Brain microvascular endothelial cell (primary cell): ENCODE data around the gene DLL4.

Experiments
- DNase-seq: peaks from one replicate; pipeline ENCODE4 v3.0.0-alpha.2; 2020
- H3K27ac ChIP-seq: fragments of 250-450 bp; sonication (Bioruptor Pico); 2 replicates; pipeline ENCODE4 v1.5.1; 2020; ENCODE audit warnings: mild to moderate bottlenecking, moderate library complexity
- H3K27me3 ChIP-seq: fragments of 250-450 bp; sonication (Bioruptor Pico); replicated peaks from 2 replicates; pipeline ENCODE4 v1.5.1; 2020; ENCODE audit warnings: mild to moderate bottlenecking
- H3K36me3 ChIP-seq: fragments of 250-450 bp; sonication (Bioruptor Pico); replicated peaks from 2 replicates; pipeline ENCODE4 v1.5.1; 2020; ENCODE audit warnings: mild to moderate bottlenecking
- H3K4me3 ChIP-seq: 2 replicates; pipeline ENCODE4 v1.5.1; 2011; ENCODE audit warnings: low read depth, mild to moderate bottlenecking, control low read depth, low read length, moderate library complexity
- in situ Hi-C: cut with HindIII; loops from 2 replicates; pipeline ENCODE4 v1.10.0; 2017; ENCODE audit warnings: low sequenced_read_pairs, low pct_ligation_motif_present
- TF ChIP-seq, protein P1 (sequence below): IDR thresholded peaks from 2 replicates; pipeline ENCODE4 v1.5.1; 2011; ENCODE audit warnings: low read depth, mild to moderate bottlenecking, moderate library complexity, low read length, control low read depth, inconsistent platforms; ENCODE audit errors: missing control alignments

DLL4 gene

DNA sequence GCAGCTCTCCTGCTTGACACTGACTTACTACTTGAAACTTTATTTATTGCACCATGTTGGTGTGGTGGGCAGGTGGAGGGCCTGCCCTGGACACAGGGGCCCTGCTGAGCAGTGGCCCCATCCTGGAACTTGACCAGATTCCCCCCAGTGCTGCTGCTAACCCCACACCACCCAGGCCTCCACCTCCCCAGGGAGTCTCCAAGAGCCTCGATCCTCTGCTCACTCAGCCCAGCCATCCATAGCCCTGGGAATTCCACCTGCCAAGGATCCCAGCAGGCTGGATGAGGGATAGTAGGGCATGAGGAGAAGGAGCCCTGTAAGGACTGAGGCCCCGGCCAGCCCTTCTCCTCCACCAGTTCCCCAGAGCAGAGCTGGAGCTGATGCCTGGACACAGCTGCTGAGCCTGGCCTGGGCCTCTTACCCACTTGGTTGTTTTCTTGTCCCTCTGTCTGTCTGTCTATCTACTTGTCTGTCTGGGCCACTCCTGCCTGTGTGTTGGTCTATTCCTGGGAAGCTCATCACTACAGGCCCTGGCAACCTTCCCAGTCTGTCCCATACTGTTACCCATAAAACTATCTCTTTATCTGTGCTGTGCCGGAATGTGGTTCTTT is 26.9 kb downstream of the DLL4 start:
- Histone ChIP-seq H3K27ac (no peak overlapping the region), H3K27me3 (no peaks in the 10 kb centered on the region), H3K36me3 (no peaks in the 10 kb centered on the region), H3K4me3 (no peak overlapping the region)
- in situ Hi-C loops, result no loop called here
- peak; percentile 29 for DNase-seq
- TF ChIP-seq, protein P1, sequence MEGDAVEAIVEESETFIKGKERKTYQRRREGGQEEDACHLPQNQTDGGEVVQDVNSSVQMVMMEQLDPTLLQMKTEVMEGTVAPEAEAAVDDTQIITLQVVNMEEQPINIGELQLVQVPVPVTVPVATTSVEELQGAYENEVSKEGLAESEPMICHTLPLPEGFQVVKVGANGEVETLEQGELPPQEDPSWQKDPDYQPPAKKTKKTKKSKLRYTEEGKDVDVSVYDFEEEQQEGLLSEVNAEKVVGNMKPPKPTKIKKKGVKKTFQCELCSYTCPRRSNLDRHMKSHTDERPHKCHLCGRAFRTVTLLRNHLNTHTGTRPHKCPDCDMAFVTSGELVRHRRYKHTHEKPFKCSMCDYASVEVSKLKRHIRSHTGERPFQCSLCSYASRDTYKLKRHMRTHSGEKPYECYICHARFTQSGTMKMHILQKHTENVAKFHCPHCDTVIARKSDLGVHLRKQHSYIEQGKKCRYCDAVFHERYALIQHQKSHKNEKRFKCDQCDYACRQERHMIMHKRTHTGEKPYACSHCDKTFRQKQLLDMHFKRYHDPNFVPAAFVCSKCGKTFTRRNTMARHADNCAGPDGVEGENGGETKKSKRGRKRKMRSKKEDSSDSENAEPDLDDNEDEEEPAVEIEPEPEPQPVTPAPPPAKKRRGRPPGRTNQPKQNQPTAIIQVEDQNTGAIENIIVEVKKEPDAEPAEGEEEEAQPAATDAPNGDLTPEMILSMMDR, result no peak

DNA sequence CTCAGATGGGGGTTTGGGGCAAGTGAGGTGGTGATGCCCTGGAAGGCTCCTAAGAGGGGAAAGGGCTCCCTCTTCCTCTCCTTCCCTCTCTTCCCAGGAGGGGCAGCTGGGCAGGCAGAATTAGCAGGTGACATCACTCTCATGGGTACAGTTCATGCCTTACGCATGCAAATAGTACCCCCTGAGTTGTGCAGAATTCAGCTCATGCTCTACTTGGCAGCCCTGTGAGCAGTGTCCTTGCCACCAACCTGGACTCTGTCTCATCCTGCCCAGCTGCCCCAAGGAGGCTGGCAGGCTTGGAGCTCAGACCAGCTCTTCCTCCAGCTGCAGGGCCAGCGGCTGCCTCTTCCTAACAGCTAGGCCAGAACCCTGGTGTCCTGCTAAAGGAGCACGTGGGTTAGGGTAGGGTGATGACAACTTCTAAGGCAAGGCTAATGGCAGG is 27.4 kb downstream of the DLL4 start:
- Histone ChIP-seq H3K36me3 (no peaks in the 10 kb centered on the region), H3K4me3 (no peak overlapping the region), H3K27me3 (no peaks in the 10 kb centered on the region), H3K27ac (no peak overlapping the region)
- TF ChIP-seq, protein P1, result no peak
- in situ Hi-C loops, result no loop called here
- no peak for DNase-seq

DNA sequence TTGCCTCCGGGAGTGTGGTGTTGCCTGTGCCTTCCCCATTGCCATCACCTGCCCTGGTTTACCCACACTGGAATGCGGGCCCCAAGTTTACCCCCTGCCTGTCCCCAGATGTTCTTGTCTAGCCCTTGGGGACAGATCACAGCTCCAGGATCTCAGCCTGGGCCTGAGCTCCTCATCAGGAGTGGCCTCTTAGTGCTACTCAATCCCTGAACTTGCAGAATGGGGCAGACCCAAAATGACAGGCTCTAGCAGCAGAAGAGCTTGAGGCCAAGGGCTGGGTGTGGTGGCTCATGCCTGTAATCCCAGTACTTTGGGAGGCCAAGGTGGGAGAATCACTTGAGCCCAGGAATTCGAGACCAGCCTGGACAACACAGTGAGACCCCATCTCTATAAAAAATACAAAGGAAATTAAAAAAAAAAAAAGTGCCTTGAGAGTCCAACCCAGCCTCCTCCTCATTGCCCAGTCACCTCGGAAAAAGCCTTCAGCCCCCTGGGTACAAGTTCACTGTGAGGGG is 28.0 kb downstream of the DLL4 start:
- H3K36me3 ChIP-seq, result no peaks in the 10 kb centered on the region
- DNase-seq, result no peak
- no peak overlapping the region for H3K27ac ChIP-seq
- in situ Hi-C loops, result no loop called here
- no peaks in the 10 kb centered on the region for H3K27me3 ChIP-seq
- no peak overlapping the region for H3K4me3 ChIP-seq
- TF ChIP-seq, protein P1, result no peak

DNA sequence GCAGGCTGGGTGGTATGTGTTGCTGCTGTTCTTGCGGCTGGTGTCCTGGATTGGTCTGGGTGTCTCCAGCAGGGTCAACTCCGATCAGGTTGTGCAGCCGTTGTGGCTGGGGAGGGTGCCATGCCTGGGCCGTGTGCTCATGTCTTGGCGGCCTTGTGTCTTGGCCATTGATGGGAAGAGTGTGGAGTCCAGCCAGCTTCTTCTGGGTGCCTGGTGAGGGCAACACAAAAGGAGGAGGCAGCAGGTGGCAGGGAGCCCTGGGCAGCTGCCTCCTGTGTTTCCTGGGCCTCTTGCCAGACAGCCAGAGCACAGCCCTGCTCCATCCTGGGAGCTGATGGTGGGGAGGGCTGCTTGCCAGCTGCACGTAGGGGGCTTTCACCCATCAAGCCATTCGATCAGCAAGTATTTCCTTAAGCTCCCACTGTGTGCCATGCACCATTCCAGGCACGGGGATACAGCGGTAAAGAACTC is 28.5 kb downstream of the DLL4 start:
- no peak overlapping the region for H3K4me3 ChIP-seq
- TF ChIP-seq, protein P1, result no peak
- no peaks in the 10 kb centered on the region for H3K36me3 ChIP-seq
- in situ Hi-C loops, result no loop called here
- no peaks in the 10 kb centered on the region for H3K27me3 ChIP-seq
- H3K27ac ChIP-seq, result no peak overlapping the region
- no peak for DNase-seq

DNA sequence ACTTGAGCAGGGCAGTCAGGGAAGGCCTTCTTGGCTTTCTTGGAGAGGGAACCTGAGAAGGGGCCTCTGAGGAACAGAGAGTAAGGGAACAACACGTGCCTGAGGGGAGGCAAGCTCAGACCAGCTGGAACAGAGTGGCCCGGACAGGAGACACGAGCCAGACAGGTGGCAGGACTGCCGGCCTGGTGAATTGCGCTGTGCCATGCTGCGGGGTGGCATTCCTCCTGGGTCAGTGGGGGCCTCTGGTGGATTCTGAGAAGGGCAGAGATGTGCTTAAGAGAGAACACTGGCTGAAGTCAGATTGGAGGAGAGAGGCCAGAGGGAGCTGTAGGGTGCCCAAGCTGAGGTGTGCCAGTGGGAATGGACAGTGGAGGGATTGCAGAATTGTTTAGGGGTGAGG is 29.0 kb downstream of the DLL4 start:
- no peaks in the 10 kb centered on the region for H3K27me3 ChIP-seq
- in situ Hi-C loops, result no loop called here
- DNase-seq, result no peak
- H3K36me3 ChIP-seq, result no peaks in the 10 kb centered on the region
- TF ChIP-seq, protein P1, result no peak
- H3K4me3 ChIP-seq, result no peak overlapping the region
- no peak overlapping the region for H3K27ac ChIP-seq

DNA sequence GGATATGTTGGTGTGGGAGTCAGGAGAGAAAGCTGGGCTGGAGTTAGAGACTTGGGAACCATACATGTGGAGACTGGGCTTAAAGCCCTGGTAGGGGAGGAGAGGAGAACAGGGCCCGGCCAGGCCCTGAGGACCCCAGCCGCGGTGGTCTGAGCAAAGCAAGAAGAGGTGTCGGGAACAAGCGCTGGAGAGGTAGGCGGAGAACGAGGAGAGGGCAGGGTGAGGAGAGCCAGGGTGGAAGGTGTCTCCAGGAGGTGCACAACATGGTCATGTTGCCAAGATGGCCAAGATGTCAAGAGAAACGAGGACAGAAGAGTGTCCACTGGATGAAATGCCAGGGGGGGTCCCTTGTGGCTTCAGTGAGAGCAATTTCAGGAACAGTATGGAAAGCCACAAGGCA is 29.6 kb downstream of the DLL4 start:
- Histone ChIP-seq H3K36me3 (no peaks in the 10 kb centered on the region), H3K27ac (no peak overlapping the region), H3K27me3 (no peaks in the 10 kb centered on the region), H3K4me3 (no peak overlapping the region)
- in situ Hi-C loops, result no loop called here
- TF ChIP-seq, protein P1, result no peak
- DNase-seq, result no peak
